ENCODE measurements around the gene LEFTY1.
"Not testable (repeated sequence)": the region's sequence is repeated elsewhere in the genome, so short reads cannot be mapped to it uniquely, and the experiment has no call there.

Gene LEFTY1

GRCh38 chr1:225888898-225889601 is at the start of gene LEFTY1:
TSS of gene LEFTY1 (minus strand) at chr1:225889146. CDS start at chr1:225889066, 80 bp downstream.
- H3K27me3 ChIP-seq (ENCODE audit: low read depth): no peaks in the 10 kb centered on the region
- in situ Hi-C loops (cut with MboI; ENCODE audit: low sequenced_read_pairs): no loop called here
- no peaks in the 10 kb centered on the region for H3K9me3 ChIP-seq
- no peaks in the 10 kb centered on the region for H3K36me3 ChIP-seq (replicated peaks)
- no peak for DNase-seq (ENCODE audit: low spot score in 2 of 2)
- no peak within 1 kb of the TSS for H3K4me3 ChIP-seq
- H3K4me1 ChIP-seq: no peaks in the 10 kb centered on the region

GRCh38 chr1:225937048-225937968 is 48.4 kb upstream of the LEFTY1 start:
- Histone ChIP-seq H3K36me3 (replicated peaks) (no peaks in the 10 kb centered on the region), H3K4me3 (no peak overlapping the region), H3K27me3 (ENCODE audit: low read depth) (no peaks in the 10 kb centered on the region), H3K4me1 (no peaks in the 10 kb centered on the region), H3K9me3 (no peaks in the 10 kb centered on the region)
- DNase-seq (ENCODE audit: low spot score in 2 of 2): no peak
- in situ Hi-C loops (cut with MboI; ENCODE audit: low sequenced_read_pairs): no loop called here

GRCh38 chr1:225936523-225936922 is 47.6 kb upstream of the LEFTY1 start:
- Histone ChIP-seq H3K4me3 (no peak overlapping the region), H3K27me3 (ENCODE audit: low read depth) (no peaks in the 10 kb centered on the region), H3K4me1 (no peaks in the 10 kb centered on the region), H3K9me3 (no peaks in the 10 kb centered on the region), H3K36me3 (replicated peaks) (no peaks in the 10 kb centered on the region)
- no peak for DNase-seq (ENCODE audit: low spot score in 2 of 2)
- in situ Hi-C loops (cut with MboI; ENCODE audit: low sequenced_read_pairs): no loop called here

GRCh38 chr1:225936086-225936485 is 47.1 kb upstream of the LEFTY1 start:
- in situ Hi-C loops (cut with MboI; ENCODE audit: low sequenced_read_pairs): not testable (repeated sequence)

GRCh38 chr1:225934711-225935110 is 45.8 kb upstream of the LEFTY1 start:
- no peaks in the 10 kb centered on the region for H3K9me3 ChIP-seq
- no peaks in the 10 kb centered on the region for H3K27me3 ChIP-seq (ENCODE audit: low read depth)
- in situ Hi-C loops (cut with MboI; ENCODE audit: low sequenced_read_pairs): no loop called here
- no peak overlapping the region for H3K4me3 ChIP-seq
- no peak for DNase-seq (ENCODE audit: low spot score in 2 of 2)
- no peaks in the 10 kb centered on the region for H3K36me3 ChIP-seq (replicated peaks)
- H3K4me1 ChIP-seq: no peaks in the 10 kb centered on the region

More at GRCh38 chr1:225936086-225936485, 47.1 kb upstream of the LEFTY1 start:
- not testable (repeated sequence) for DNase-seq (ENCODE audit: low spot score in 2 of 2); H3K4me1 ChIP-seq; H3K27me3 ChIP-seq (ENCODE audit: low read depth); H3K36me3 ChIP-seq (replicated peaks); H3K4me3 ChIP-seq; H3K9me3 ChIP-seq

GRCh38 chr1:225933072-225933471 is 44.1 kb upstream of the LEFTY1 start:
- Histone ChIP-seq H3K27me3 (ENCODE audit: low read depth) (no peaks in the 10 kb centered on the region), H3K36me3 (replicated peaks) (no peaks in the 10 kb centered on the region)
- DNase-seq (ENCODE audit: low spot score in 2 of 2): no peak

GRCh38 chr1:225931270-225932136 is 42.6 kb upstream of the LEFTY1 start:
- H3K9me3 ChIP-seq: no peaks in the 10 kb centered on the region
- H3K4me1 ChIP-seq: no peaks in the 10 kb centered on the region
- in situ Hi-C loops (cut with MboI; ENCODE audit: low sequenced_read_pairs): no loop called here
- no peak for DNase-seq (ENCODE audit: low spot score in 2 of 2)
- no peak overlapping the region for H3K4me3 ChIP-seq
- no peaks in the 10 kb centered on the region for H3K36me3 ChIP-seq (replicated peaks)
- H3K27me3 ChIP-seq (ENCODE audit: low read depth): no peaks in the 10 kb centered on the region

More at GRCh38 chr1:225933072-225933471, 44.1 kb upstream of the LEFTY1 start:
- H3K4me1 ChIP-seq: no peaks in the 10 kb centered on the region
- no peaks in the 10 kb centered on the region for H3K9me3 ChIP-seq
- in situ Hi-C loops (cut with MboI; ENCODE audit: low sequenced_read_pairs): no loop called here
- no peak overlapping the region for H3K4me3 ChIP-seq

GRCh38 chr1:225930566-225930965 is 41.6 kb upstream of the LEFTY1 start:
- H3K36me3 ChIP-seq (replicated peaks): no peaks in the 10 kb centered on the region
- no peak overlapping the region for H3K4me3 ChIP-seq
- H3K4me1 ChIP-seq: no peaks in the 10 kb centered on the region
- DNase-seq (ENCODE audit: low spot score in 2 of 2): no peak
- in situ Hi-C loops (cut with MboI; ENCODE audit: low sequenced_read_pairs): no loop called here
- no peaks in the 10 kb centered on the region for H3K9me3 ChIP-seq
- no peaks in the 10 kb centered on the region for H3K27me3 ChIP-seq (ENCODE audit: low read depth)

GRCh38 chr1:225929462-225929861 is 40.5 kb upstream of the LEFTY1 start:
- in situ Hi-C loops (cut with MboI; ENCODE audit: low sequenced_read_pairs); H3K4me3 ChIP-seq; H3K4me1 ChIP-seq; DNase-seq (ENCODE audit: low spot score in 2 of 2); H3K9me3 ChIP-seq; H3K36me3 ChIP-seq (replicated peaks); H3K27me3 ChIP-seq (ENCODE audit: low read depth): not testable (repeated sequence)

GRCh38 chr1:225928186-225929175 is 39.5 kb upstream of the LEFTY1 start:
- Histone ChIP-seq H3K27me3 (ENCODE audit: low read depth) (no peaks in the 10 kb centered on the region), H3K36me3 (replicated peaks) (peaks cover 4% of the 10 kb centered on the region), H3K4me1 (peaks cover 6% of the 10 kb centered on the region; the same call in 1 of the 2 replicates), H3K9me3 (no peaks in the 10 kb centered on the region), H3K4me3 (no peak overlapping the region)
- in situ Hi-C loops (cut with MboI; ENCODE audit: low sequenced_read_pairs): no loop called here
- no peak for DNase-seq (ENCODE audit: low spot score in 2 of 2)

- H3K4me1 ChIP-seq: peaks cover 6% of the 10 kb centered on the region; the same call in 1 of the 2 replicates
- no peaks in the 10 kb centered on the region for H3K9me3 ChIP-seq
- DNase-seq (ENCODE audit: low spot score in 2 of 2): no peak
- H3K36me3 ChIP-seq (replicated peaks): peaks cover 17% of the 10 kb centered on the region
- H3K4me3 ChIP-seq: no peak overlapping the region
- in situ Hi-C loops (cut with MboI; ENCODE audit: low sequenced_read_pairs): no loop called here
- H3K27me3 ChIP-seq (ENCODE audit: low read depth): no peaks in the 10 kb centered on the region
Measured at GRCh38 chr1:225926551-225927113, 37.7 kb upstream of the LEFTY1 start.
